IPS-NIHi7 (cell line): Measurements from ENCODE around the gene CTU2.

Source experiments
- DNase-seq: peaks from one replicate; pipeline ENCODE4 v3.0.0; 2012; ENCODE audit warnings: mixed read lengths; ENCODE audit errors: extremely low spot score

The CTU2 gene

GRCh38 chr16:88760424-88761142 lies 54.3 kb downstream of the CTU2 start:
- no peak for DNase-seq

- DNase-seq: no peak
Observed at GRCh38 chr16:88761143-88761534, 54.8 kb downstream of the CTU2 start.

DNA sequence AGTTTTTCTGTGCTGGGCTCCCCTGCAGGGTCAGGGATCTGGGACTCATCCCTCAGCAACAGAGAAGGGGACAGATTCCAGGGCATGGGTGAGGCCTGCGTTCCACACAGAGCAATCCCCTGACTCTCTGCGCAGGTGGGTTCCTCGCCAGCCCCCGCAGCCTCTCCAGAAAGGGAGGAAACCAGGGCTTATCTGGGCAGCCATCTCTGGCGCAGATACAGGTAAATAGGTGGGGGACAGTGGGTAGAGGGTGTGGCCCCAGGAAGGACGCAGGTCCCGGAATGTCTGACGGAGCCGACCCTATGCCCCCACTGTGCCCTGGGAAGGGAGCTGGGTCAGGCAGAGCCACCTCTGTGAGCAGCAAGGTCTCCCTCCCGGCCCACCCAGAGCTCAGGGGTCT lies 55.5 kb downstream of the CTU2 start:
- DNase-seq: no peak

DNA sequence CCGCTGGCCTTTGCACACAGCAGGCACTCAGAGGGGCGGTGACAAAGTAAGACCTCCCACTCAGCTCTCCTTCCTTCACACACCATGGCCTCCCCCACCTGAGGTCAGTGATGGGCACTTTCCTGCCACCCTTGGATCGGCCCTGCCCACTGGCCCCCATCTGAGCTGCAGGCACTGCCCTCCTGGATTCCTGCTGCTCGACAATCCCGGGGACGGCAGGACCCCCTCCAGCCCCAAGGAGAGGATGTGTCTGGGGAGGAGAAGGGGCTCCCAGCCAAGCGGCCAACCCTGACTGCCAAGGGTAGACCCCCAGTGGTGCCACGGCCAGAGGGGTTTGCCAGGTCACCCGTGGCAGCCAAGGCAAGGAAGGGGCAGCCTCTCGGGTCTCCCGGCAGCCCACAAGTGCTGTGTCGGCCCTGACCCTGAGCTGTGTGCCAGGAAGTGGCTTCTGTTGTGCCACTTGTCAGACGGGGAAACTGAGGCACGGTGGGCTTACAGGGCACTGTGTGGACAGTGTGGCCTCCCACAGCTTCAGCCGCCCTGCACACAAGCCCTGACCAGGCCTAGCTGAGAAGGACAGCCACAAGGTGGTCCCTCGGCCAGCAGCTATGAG lies 56.1 kb downstream of the CTU2 start:
- DNase-seq: no peak

DNA sequence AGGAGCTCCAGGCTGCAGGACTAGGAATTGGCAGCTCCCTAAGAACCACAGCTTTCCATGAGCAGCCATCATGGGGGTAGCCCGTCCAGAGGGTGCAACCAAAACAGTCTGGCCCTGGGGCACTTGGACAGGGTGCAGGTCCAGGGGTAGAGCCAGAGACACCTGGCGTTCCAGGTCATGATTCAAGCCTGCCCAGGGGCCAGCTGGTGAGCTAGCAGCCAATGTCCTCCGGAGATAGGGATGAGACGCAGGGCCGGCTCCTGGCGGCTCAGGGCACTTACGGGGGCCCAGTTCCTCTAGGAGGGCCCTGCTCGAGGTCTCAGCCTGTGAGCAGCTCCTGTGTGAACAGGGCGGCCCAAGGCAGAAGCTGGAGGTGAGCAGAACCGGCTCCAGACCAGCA lies 56.6 kb downstream of the CTU2 start:
- no peak for DNase-seq

DNA sequence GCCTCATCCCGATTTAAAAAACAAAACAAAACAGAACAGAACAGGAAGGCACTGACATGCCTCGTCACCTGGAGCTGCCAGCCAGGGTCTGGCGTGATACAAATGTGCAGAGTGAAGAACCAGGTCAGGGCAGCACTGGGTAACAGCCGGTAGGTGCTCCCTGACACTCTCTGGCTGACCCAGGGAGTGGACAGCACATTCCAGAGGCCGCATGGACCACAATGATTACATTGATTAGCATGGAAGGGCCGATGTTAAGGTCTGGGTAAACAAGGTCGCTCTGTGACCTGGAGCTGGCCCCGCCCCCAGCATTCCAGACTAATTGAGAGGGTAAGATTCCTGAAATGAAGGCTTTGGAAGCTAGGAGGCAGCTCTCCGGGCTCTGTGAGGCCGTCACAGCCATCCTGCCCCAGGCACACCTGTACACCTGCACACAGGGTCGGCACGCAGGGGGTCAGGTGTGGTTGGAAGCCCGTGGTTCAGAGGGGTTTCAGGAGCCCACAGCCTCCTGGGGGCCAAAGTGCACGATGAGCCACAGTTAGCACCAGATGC lies 57.3 kb downstream of the CTU2 start:
- DNase-seq: peak; percentile 80

DNA sequence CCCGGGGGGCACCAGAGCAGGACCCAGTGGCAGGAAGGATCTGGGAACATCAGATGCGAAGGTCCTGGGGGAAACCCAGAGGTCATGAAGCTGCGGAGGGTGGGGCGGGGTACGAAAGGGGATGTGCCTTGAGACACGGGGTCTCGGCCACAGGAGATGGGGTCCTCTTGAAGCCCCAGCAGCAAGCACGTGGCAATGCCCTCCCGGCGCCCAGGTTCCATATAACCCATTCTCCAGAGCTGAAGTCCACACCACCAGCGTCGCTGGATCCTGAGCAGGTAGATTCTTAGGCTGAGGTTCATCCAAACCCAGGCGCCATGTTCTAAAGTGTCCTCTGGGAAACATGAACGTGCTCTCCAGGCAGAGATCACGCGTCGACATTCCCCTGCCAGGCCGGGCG lies 57.8 kb downstream of the CTU2 start:
- no peak for DNase-seq

DNA sequence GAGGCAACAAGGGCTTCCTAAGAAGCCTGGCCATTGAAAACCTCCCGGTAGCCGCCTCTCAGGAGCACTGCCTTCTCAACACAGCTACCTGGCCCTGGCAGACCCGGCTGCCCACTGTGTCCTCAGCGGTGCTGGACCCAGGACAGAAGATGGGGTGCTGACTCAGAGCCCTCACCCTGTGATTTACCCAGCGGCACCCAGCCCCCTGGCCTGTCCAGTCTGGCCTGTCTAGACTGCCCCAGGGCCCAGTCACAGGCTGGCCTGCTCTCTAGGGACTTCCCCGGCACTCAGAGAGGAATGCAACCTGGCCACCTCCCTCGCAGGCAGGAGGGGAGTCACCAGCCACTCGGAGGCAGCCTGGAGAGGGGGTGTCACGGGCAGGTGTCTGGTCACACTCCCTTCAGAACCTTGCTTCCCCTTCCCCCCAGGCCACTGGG lies 58.6 kb downstream of the CTU2 start:
- DNase-seq: no peak
